Measurements from ENCODE around the gene RBM47.
A peak's percentile ranks its signal among the peaks of the same experiment; 100 is the strongest.

The RBM47 gene

DNA sequence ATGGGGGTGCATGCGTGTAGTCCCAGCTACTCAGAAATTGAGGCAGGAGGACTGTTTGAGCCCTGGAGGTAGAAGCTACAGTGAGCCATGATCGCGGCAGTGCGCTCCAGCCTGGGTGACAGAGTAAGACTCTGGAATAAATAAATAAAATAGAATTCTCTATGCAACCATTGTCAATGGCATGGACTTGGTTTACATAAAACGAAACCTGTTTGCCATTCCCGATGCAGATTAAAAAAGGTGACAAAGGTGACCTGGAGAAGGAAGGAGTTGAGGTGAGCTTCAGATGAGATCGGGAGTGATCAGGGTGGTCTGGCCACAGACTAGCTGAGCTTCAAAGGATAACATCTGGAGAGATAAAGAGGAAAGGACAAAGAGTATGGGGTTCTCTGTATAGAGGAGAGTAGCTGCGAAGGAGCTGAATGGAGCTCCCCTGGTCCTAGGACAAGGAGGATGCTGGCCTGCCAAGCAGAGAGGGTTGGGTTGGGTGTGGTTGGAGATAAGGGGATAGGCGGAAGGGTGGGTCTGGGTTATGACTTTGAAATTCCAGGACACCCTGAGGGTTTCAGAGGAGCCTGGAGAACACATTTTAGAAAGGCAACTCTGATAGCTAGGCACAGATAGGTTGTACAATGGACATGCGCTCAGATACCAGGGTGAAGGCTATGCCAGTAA lies 98.6 kb downstream of the RBM47 start:
- TF ChIP-seq, protein P1, sequence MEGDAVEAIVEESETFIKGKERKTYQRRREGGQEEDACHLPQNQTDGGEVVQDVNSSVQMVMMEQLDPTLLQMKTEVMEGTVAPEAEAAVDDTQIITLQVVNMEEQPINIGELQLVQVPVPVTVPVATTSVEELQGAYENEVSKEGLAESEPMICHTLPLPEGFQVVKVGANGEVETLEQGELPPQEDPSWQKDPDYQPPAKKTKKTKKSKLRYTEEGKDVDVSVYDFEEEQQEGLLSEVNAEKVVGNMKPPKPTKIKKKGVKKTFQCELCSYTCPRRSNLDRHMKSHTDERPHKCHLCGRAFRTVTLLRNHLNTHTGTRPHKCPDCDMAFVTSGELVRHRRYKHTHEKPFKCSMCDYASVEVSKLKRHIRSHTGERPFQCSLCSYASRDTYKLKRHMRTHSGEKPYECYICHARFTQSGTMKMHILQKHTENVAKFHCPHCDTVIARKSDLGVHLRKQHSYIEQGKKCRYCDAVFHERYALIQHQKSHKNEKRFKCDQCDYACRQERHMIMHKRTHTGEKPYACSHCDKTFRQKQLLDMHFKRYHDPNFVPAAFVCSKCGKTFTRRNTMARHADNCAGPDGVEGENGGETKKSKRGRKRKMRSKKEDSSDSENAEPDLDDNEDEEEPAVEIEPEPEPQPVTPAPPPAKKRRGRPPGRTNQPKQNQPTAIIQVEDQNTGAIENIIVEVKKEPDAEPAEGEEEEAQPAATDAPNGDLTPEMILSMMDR (IDR thresholded peaks at IDR 0.05) = no peak
- TF ChIP-seq ZFX (IDR thresholded peaks at IDR 0.05; ENCODE audit: borderline replicate concordance) = no peak
- no peak overlapping the region for H3K27ac ChIP-seq

DNA sequence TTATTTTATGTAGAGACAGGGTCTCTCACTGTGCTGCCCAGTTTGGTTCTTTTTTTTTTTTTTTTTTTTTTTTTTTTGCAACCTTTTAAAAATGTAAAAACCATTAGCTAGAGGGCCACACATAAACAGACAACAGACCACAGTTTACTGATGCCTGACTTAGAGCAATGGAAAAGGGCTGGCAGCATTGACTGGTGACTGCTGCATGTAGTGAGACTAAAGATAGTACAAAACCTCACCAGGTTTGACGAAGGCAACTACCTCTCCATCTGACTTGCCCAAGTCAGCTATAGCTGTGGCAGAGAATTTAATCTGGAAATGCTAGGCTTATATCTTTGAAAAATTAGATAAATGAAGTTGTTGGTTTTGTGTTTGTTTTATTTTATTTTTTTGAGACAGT lies 102.9 kb downstream of the RBM47 start:
- H3K27ac ChIP-seq = peak overlapping the region; percentile 91

DNA sequence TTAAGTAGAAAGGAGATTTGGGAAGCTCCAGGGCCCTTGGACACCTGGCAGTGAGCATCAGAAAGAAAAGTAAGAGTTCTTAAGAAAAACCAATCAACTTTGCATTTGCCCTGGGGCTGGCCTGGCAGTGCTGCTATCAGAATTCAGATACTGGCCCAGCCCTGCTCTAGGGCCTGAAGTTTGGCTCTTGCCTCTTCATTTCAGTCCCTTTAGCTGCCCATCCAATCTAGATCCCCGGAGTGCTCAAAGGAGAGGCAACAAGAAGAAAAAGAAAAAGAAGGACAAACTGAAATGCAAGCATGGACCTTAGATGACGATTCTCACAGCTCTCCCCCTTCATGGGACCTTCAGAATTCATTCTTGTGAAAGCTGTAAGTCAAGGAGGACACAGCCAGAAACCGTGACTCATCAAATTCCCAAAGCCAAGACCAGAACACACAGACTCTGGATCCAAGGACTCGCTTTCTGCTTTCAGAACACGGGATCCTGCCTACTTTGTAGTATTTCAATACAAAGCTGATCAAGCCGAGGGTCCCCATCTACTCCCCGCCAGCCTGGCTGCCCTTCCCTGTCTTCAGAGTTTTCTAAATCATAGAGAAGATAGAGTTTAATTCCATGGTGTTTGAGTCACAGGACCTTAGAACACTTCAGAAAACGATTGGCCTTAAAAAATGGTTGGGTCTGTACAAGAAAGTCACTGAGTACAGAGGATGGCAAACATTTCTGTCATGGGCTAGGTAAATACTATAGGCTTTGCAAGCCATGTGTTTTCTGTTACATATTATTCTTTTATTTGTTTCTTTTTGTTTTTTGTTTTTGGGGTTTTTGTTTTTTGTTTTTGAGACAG lies 103.7 kb downstream of the RBM47 start:
- peak overlapping the region; percentile 91 for H3K27ac ChIP-seq

More for the DNA sequence above, 102.9 kb downstream of the RBM47 start:
- TF ChIP-seq ZFX (IDR thresholded peaks at IDR 0.05; ENCODE audit: borderline replicate concordance) = no peak
- TF ChIP-seq, protein P1 (IDR thresholded peaks at IDR 0.05) = no peak

DNA sequence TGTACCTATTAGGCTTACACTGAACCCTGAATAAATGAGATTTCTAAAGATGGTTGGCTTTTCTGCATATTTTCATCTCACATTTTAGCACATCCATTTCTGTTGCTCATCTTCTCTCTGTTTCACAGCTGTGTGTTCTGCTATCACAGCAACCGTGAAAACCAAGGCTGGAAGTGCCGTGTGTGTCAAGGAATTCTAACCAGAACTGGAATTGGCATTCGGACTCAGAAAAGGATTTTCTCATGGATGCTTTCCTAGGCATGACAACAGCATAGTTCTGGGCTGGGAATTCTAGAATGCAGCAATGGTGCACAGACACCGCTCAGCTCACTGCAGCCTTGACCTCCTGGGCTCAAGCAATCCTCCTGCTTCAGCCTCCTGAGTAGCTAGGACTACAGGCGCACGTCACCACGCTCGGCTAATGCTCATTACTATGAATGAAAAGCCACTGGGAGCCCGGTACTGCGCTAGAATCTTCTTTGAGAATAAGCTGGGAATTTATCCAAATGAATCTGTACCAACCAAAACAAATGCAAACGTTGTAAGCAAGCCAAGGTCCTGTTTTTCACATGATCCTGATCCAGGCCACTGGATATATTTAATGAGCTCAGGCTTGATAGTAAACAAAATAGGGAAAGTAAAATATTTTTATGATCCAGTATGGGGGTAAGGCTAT lies 105.2 kb downstream of the RBM47 start:
- TF ChIP-seq ZFX (IDR thresholded peaks at IDR 0.05; ENCODE audit: borderline replicate concordance) = no peak
- TF ChIP-seq, protein P1 (IDR thresholded peaks at IDR 0.05) = no peak
- H3K27ac ChIP-seq = peak overlapping the region; percentile 91

More for the DNA sequence above, 103.7 kb downstream of the RBM47 start:
- TF ChIP-seq, protein P1 (IDR thresholded peaks at IDR 0.05) = no peak
- no peak for TF ChIP-seq ZFX (IDR thresholded peaks at IDR 0.05; ENCODE audit: borderline replicate concordance)

DNA sequence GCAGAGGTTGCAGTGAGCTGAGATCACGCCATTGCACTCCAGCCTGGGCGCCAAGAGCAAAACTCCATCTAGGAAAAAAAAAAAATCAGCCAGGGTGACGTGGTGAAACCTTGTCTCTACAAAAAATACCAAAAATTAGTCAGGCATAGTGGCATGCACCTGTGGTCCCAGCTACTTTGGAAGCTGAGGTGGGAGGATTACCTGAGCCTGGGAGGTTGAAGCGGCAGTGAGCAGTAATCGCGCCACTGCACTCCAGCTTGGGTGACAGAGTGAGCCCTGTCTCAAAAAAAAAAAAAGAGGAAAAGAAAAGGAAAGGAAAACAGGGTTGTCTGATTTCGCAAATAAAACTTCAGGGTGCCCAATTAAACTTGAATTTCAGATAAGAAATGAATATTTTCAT lies 106.1 kb downstream of the RBM47 start:
- peak overlapping the region; percentile 91 for H3K27ac ChIP-seq
- no peak for TF ChIP-seq ZFX (IDR thresholded peaks at IDR 0.05; ENCODE audit: borderline replicate concordance)
- TF ChIP-seq, protein P1 (IDR thresholded peaks at IDR 0.05) = no peak

DNA sequence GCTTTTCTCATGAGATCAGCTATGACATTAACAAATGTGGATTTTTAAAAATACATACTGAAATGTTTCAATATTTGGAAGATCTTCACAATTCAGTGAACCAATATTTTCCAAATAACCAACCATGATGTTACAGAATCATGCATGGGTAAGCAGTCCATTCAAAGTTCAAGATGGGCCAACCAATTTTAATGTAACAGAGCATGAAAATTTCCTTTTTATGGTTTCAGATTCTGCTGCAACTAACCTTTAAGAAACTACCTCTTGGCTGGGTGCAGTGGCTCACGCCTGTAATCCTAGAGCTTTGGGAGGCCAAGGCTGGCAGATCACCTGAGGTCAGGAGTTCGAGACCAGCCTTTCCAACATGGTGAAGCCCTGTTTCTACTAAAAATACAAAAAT lies 107.7 kb downstream of the RBM47 start:
- no peak for TF ChIP-seq ZFX (IDR thresholded peaks at IDR 0.05; ENCODE audit: borderline replicate concordance)
- TF ChIP-seq, protein P1 (IDR thresholded peaks at IDR 0.05) = no peak
- no peak overlapping the region for H3K27ac ChIP-seq
